Nephron progenitor cell (in vitro differentiated cells): ENCODE results near the gene LRRC75A.
A peak's percentile ranks its signal among the peaks of the same experiment; 100 is the strongest.

Experiments
- DNase-seq: peaks from one replicate; pipeline ENCODE4 v3.0.0; 2021
- H3K27ac Mint-ChIP-seq: 2 replicates; pipeline ENCODE4 v1.8.0; 2021; ENCODE audit warnings: mild to moderate bottlenecking, moderate library complexity, mixed read lengths
- H3K27me3 Mint-ChIP-seq: 2 replicates; pipeline ENCODE4 v1.8.0; 2021; ENCODE audit warnings: mild to moderate bottlenecking, low read depth, mixed read lengths; ENCODE audit not compliant: poor library complexity
- H3K36me3 Mint-ChIP-seq: 2 replicates; pipeline ENCODE4 v1.8.0; 2021; ENCODE audit warnings: low read depth, mixed read lengths
- H3K4me1 Mint-ChIP-seq: 2 replicates; pipeline ENCODE4 v1.8.0; 2021; ENCODE audit warnings: mixed read lengths
- H3K4me3 Mint-ChIP-seq: 2 replicates; pipeline ENCODE4 v1.8.0; 2021; ENCODE audit warnings: mild to moderate bottlenecking, moderate library complexity, mixed read lengths
- H3K9me3 Mint-ChIP-seq: 2 replicates; pipeline ENCODE4 v1.8.0; 2021; ENCODE audit warnings: mild to moderate bottlenecking, moderate library complexity, mixed read lengths
- TF ChIP-seq, protein P1 (sequence below): fragments of 200-600 bp; sonication (generic); IDR thresholded peaks from 2 replicates; pipeline ENCODE4 v1.5.0; 2021; ENCODE audit warnings: antibody characterized with exemption

The LRRC75A gene

DNA sequence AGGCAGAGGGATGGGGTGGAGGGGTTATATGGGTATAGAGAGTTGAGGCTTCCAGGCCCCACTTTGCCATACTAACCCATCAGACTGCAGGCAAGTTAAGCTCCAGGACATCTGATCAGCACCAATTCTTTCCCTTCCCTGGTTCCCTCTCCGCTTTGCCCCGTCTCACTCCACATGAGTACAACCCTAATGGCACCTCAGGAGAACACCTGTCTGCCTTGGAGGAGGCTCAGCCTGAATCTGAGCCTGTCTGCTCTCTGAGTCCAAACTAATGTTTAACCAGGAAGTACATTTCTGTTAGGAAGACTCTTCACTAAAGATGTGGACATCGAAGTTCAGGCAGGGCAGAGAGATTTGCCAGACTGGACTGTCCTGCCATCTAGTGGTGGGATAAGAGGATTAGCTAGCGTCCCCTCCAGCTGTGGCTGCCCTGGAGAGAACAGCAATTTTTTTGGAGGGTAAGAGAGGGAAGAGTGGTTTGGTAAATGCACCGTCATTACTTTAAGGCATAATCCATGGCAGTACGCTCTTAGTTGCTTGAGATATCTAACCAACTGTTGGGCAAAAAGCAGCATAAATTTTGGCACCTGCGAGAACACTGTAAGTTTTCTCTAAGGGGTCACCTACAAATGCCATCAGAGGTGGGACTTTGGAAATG lies 29.2 kb upstream of the LRRC75A start:
- TF ChIP-seq, protein P1, sequence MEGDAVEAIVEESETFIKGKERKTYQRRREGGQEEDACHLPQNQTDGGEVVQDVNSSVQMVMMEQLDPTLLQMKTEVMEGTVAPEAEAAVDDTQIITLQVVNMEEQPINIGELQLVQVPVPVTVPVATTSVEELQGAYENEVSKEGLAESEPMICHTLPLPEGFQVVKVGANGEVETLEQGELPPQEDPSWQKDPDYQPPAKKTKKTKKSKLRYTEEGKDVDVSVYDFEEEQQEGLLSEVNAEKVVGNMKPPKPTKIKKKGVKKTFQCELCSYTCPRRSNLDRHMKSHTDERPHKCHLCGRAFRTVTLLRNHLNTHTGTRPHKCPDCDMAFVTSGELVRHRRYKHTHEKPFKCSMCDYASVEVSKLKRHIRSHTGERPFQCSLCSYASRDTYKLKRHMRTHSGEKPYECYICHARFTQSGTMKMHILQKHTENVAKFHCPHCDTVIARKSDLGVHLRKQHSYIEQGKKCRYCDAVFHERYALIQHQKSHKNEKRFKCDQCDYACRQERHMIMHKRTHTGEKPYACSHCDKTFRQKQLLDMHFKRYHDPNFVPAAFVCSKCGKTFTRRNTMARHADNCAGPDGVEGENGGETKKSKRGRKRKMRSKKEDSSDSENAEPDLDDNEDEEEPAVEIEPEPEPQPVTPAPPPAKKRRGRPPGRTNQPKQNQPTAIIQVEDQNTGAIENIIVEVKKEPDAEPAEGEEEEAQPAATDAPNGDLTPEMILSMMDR: peak; percentile 88
- H3K9me3 Mint-ChIP-seq: no peaks in the 10 kb centered on the region
- H3K4me1 Mint-ChIP-seq: peaks cover 23% of the 10 kb centered on the region
- H3K36me3 Mint-ChIP-seq: no peaks in the 10 kb centered on the region
- H3K27ac Mint-ChIP-seq: no peak overlapping the region
- DNase-seq: peak; percentile 71
- no peak overlapping the region for H3K4me3 Mint-ChIP-seq
- H3K27me3 Mint-ChIP-seq: peaks cover 5% of the 10 kb centered on the region

DNA sequence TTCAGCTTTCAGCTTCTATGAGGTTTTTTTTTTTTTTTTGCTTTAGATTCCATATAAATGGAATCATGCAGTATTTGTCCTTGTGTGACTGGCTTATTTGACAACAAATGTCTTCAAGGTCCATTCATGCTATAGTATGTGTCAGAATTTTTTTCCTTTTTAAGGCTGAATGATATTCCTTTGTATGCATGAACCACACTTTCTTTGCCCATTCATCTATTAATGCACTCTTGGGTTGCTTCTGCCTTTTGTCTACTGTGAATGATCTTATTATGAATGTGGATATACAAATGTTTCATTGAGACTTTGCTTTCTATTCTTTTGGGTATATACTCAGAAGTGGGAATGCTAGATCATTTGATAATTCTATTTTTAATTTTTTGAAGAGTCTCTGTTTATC lies 27.0 kb upstream of the LRRC75A start:
- TF ChIP-seq, protein P1: no peak
- no peaks in the 10 kb centered on the region for H3K9me3 Mint-ChIP-seq
- no peaks in the 10 kb centered on the region for H3K36me3 Mint-ChIP-seq
- peaks cover 8% of the 10 kb centered on the region for H3K27me3 Mint-ChIP-seq
- no peak for DNase-seq
- no peak overlapping the region for H3K4me3 Mint-ChIP-seq
- H3K4me1 Mint-ChIP-seq: peaks cover 22% of the 10 kb centered on the region
- no peak overlapping the region for H3K27ac Mint-ChIP-seq

DNA sequence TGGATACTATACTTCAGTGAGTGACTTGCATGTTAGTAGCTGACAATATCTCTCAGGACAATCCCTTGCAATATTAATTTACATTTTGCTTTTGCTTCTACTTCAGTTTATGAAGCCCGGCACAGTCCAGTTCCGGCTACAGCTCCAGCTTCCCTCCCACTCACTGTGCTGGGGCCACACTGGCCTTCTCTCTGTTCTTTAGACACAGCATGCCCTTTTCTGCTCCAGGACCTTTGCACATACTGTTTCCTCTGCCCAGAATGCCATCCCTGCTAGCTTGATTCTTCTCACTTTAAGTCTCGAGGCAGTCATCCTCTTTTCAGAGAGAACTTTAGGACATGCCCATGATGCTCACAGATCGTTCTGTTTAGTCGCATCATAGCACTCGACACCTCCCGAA lies 25.5 kb upstream of the LRRC75A start:
- Mint-ChIP-seq H3K4me1 (peaks cover 23% of the 10 kb centered on the region), H3K36me3 (no peaks in the 10 kb centered on the region), H3K27ac (no peak overlapping the region), H3K27me3 (peaks cover 13% of the 10 kb centered on the region), H3K4me3 (no peak overlapping the region), H3K9me3 (no peaks in the 10 kb centered on the region)
- no peak for DNase-seq
- TF ChIP-seq, protein P1: no peak

DNA sequence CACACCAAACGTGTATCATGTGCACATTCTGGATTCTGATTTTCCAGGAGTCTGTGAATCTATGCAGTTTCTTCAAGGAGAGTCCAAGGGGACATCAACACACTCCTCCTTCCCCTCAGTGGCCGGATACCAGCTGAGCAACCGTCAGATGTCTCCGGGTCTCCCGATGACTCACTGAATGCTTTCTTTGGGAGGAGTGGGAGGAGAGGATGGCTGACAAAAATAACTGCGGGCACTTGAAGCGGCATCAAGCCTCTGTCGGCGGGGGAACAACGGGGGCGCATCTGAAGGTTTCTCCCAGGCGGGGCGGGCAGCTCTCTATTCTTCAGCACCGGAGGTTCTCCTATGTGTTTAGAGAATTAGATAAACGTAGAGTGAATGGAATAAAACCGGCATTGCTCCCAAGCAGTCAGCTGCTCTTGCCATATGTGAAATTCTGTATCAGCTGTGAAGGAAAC lies 24.6 kb upstream of the LRRC75A start:
- H3K4me1 Mint-ChIP-seq: peaks cover 32% of the 10 kb centered on the region

DNA sequence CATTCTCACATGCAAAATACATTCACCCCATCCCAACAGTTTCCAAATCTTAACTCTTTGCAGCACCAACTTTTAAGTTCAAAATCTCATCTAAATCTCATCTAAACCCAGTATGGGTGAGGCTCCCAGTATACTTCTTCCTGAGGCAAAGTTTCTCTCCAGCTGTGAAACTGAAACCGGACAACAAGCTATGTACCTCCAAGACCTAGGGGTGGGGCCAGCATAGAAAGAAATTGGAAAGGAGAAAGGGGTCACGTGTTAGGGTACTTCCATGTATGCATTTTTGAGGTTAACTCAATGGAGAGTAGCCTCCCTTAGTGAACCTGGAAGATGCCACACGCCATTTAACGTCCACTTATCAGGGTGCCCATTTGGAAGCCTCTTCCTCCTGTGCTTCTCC lies 23.9 kb upstream of the LRRC75A start:
- Mint-ChIP-seq H3K27me3 (peaks cover 13% of the 10 kb centered on the region), H3K9me3 (no peaks in the 10 kb centered on the region), H3K36me3 (no peaks in the 10 kb centered on the region), H3K4me3 (no peak overlapping the region), H3K27ac (no peak overlapping the region), H3K4me1 (peaks cover 30% of the 10 kb centered on the region)
- TF ChIP-seq, protein P1: no peak
- no peak for DNase-seq

More for the DNA sequence above, 24.6 kb upstream of the LRRC75A start:
- Mint-ChIP-seq H3K27me3 (peaks cover 13% of the 10 kb centered on the region), H3K9me3 (no peaks in the 10 kb centered on the region), H3K27ac (no peak overlapping the region), H3K36me3 (no peaks in the 10 kb centered on the region), H3K4me3 (peak overlapping the region; percentile 68)
- TF ChIP-seq, protein P1: no peak
- DNase-seq: peak; percentile 23

DNA sequence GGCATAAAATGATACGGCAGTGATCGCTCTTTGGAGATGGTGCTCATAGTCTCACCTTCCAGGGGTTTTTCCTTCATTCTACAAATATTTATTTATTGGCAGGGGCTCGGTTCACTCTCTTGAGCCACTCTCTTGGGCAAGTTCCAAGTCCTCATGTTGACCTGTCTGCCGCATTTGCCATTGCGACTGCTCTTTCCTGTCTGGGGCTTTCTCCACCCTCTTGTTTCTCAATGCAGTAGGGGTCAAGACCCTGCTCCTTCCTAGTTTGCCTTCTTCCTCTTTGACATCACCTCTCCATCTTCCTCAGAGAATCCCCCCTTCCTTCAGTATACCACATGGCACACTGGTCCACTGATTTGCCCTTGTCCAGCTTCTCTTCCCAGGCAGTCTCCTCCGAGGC lies 21.9 kb upstream of the LRRC75A start:
- Mint-ChIP-seq H3K4me3 (no peak overlapping the region), H3K27me3 (peaks cover 13% of the 10 kb centered on the region), H3K36me3 (no peaks in the 10 kb centered on the region), H3K27ac (no peak overlapping the region), H3K4me1 (peaks cover 29% of the 10 kb centered on the region), H3K9me3 (no peaks in the 10 kb centered on the region)
- TF ChIP-seq, protein P1: no peak
- DNase-seq: no peak
